SK-N-SH (cell line): ENCODE measurements around the gene ABHD17B. TPM values are rescaled to one million over a fixed set of nuclear protein-coding genes. Genes with fewer than 3 reads are reported as not detected.

Source experiments
- CTCF ChIA-PET: fragments of 300-600, 350-600 bp; formaldehyde crosslinking; extraction: SDS; loops from one replicate; lab custom pipeline; 2021; lab: Yijun Ruan, JAX
- POLR2A ChIA-PET: fragments of 350-600 bp; sonication (Branson Sonifier 250); formaldehyde crosslinking; extraction: SDS; loops from one replicate; lab custom pipeline; 2020; ENCODE audit warnings: antibody characterized with exemption, inconsistent platforms; lab: Yijun Ruan, JAX
- DNase-seq: peaks from one replicate; pipeline ENCODE4 v3.0.0; 2012
- H2AFZ ChIP-seq: fragments of 200-600 bp; sonication (generic); 2 replicates; pipeline ENCODE4 v1.8.1; 2016; ENCODE audit warnings: antibody characterized with exemption, mild to moderate bottlenecking, low read depth
- H3F3A ChIP-seq: fragments of 200-600 bp; sonication (generic); replicated peaks from 2 replicates; pipeline ENCODE3; 2016; ENCODE audit warnings: antibody characterized with exemption, mild to moderate bottlenecking; ENCODE audit not compliant: insufficient read depth
- H3K27ac ChIP-seq, 2 experiments: fragments of 200-500 bp in 1 of 2; fragments of 200-600 bp in 1 of 2; sonication (Bioruptor generic) in 1 of 2; sonication (generic), shearing (Covaris generic) in 1 of 2; 2 replicates each; pipeline versions ENCODE4 v1.5.1 to v1.6.1; 2014 to 2016; ENCODE audit warnings: low read depth in 2 of 2, inconsistent platforms in 1 of 2, low read length in 1 of 2, mild to moderate bottlenecking in 1 of 2, mixed read lengths in 1 of 2
- H3K27me3 ChIP-seq: fragments of 200-600 bp; sonication (generic), shearing (Covaris generic); 2 replicates; pipeline ENCODE4 v1.6.1; 2016; ENCODE audit warnings: mixed run types; ENCODE audit not compliant: insufficient read depth
- H3K36me3 ChIP-seq, 2 experiments: fragments of 200-500 bp in 1 of 2; fragments of 200-600 bp in 1 of 2; sonication (Bioruptor generic) in 1 of 2; sonication (generic) in 1 of 2; replicated peaks in 1 of 2; 2 replicates each; pipeline versions ENCODE3 to v1.5.1; 2014 to 2016; ENCODE audit warnings: low read length in 1 of 2, mild to moderate bottlenecking in 1 of 2; ENCODE audit not compliant: insufficient read depth in 2 of 2, control insufficient read depth in 1 of 2
- H3K4me1 ChIP-seq, 2 experiments: fragments of 200-500 bp in 1 of 2; fragments of 200-600 bp in 1 of 2; sonication (Bioruptor generic) in 1 of 2; sonication (generic), shearing (Covaris generic) in 1 of 2; 2 replicates each; pipeline versions ENCODE4 v1.5.1 to v1.6.1; 2014 to 2016; ENCODE audit warnings: low read depth in 1 of 2, low read length in 1 of 2, mixed run types in 1 of 2; ENCODE audit not compliant: insufficient read depth in 2 of 2, control insufficient read depth in 1 of 2
- H3K4me2 ChIP-seq: fragments of 200-600 bp; sonication (generic), shearing (Covaris generic); 2 replicates; pipeline ENCODE4 v1.6.1; 2017; ENCODE audit warnings: mixed run types
- H3K4me3 ChIP-seq, 2 experiments: fragments of 200-500 bp in 1 of 2; fragments of 200-600 bp in 1 of 2; sonication (Bioruptor generic) in 1 of 2; sonication (generic), shearing (Covaris generic) in 1 of 2; 2 replicates each; pipeline versions ENCODE4 v1.5.1 to v1.8.1; 2014 to 2016; ENCODE audit warnings: low read depth in 2 of 2, inconsistent platforms in 1 of 2, low read length in 1 of 2, mild to moderate bottlenecking in 1 of 2, mixed read lengths in 1 of 2, moderate library complexity in 1 of 2
- H3K79me2 ChIP-seq: fragments of 200-600 bp; sonication (generic); 2 replicates; pipeline ENCODE4 v1.8.1; 2017; ENCODE audit warnings: mild to moderate bottlenecking; ENCODE audit not compliant: insufficient read depth
- H3K9ac ChIP-seq: fragments of 200-600 bp; sonication (generic); 2 replicates; pipeline ENCODE4 v1.6.1; 2017; ENCODE audit warnings: mixed run types
- H3K9me2 ChIP-seq: fragments of 200-600 bp; sonication (generic); 2 replicates; pipeline ENCODE4 v1.6.1; 2017; ENCODE audit warnings: mixed run types
- H3K9me3 ChIP-seq: fragments of 200-600 bp; sonication (generic); 2 replicates; pipeline ENCODE4 v1.6.1; 2017; ENCODE audit warnings: mixed run types, mild to moderate bottlenecking, moderate library complexity
- H4K20me1 ChIP-seq: fragments of 200-600 bp; sonication (generic); 2 replicates; pipeline ENCODE4 v1.6.1; 2017; ENCODE audit warnings: mild to moderate bottlenecking, mixed run types; ENCODE audit not compliant: insufficient read depth
- CHD2 ChIP-seq: fragments of 150-350 bp; IDR thresholded peaks from 2 replicates; pipeline ENCODE4 v1.6.1; 2018; ENCODE audit warnings: low read length; ENCODE audit not compliant: partially characterized antibody
- ELF1 ChIP-seq: IDR thresholded peaks from 2 replicates; pipeline ENCODE4 v1.4.0; 2012
- EZH2phosphoT487 ChIP-seq: fragments of 200-600 bp; sonication (generic); IDR thresholded peaks from 2 replicates; pipeline ENCODE4 v1.6.1; 2017; ENCODE audit warnings: low read depth, mixed run types, mild to moderate bottlenecking, antibody characterized with exemption, moderate library complexity, borderline replicate concordance
- FOSL2 ChIP-seq: IDR thresholded peaks from 2 replicates; pipeline ENCODE4 v1.4.0; 2012; ENCODE audit warnings: low read depth, mild to moderate bottlenecking, moderate library complexity, borderline replicate concordance
- GATA2 ChIP-seq: sonication (generic); formaldehyde crosslinking; IDR thresholded peaks from 2 replicates; pipeline ENCODE4 v1.5.0; 2020; ENCODE audit warnings: mild to moderate bottlenecking, missing genetic modification reagents
- IRF3 ChIP-seq: fragments of 150-350 bp; IDR thresholded peaks from 2 replicates; pipeline ENCODE4 v1.6.1; 2016; ENCODE audit warnings: mild to moderate bottlenecking, low read depth, low read length
- JUND ChIP-seq: IDR thresholded peaks from 2 replicates; pipeline ENCODE4 v1.4.0; 2012
- MAX ChIP-seq: IDR thresholded peaks from 2 replicates; pipeline ENCODE4 v1.4.0; 2012; ENCODE audit warnings: low read depth
- MEF2A ChIP-seq: IDR thresholded peaks from 2 replicates; pipeline ENCODE4 v1.4.0; 2012; ENCODE audit warnings: low read depth, borderline replicate concordance
- MXI1 ChIP-seq: IDR thresholded peaks from 2 replicates; pipeline ENCODE4 v1.6.1; 2012; ENCODE audit warnings: mild to moderate bottlenecking, low read depth, low read length, improper control_type of control experiment
- PBX3 ChIP-seq: IDR thresholded peaks from 2 replicates; pipeline ENCODE4; 2012
- RCOR1 ChIP-seq: fragments of 150-350 bp; IDR thresholded peaks from 2 replicates; pipeline ENCODE4 v1.6.1; 2017; ENCODE audit warnings: antibody characterized with exemption, low read length
- RFX5 ChIP-seq: IDR thresholded peaks from 2 replicates; pipeline ENCODE4 v1.6.1; 2012; ENCODE audit warnings: mild to moderate bottlenecking, improper control_type of control experiment, low read length
- SIN3A ChIP-seq: IDR thresholded peaks from 2 replicates; pipeline ENCODE4 v1.6.1; 2012; ENCODE audit warnings: low read depth, mild to moderate bottlenecking, low read length, moderate library complexity, borderline replicate concordance
- SMC3 ChIP-seq: IDR thresholded peaks from 2 replicates; pipeline ENCODE4 v1.6.1; 2012; ENCODE audit warnings: low read depth, low read length, improper control_type of control experiment
- TAF1 ChIP-seq: IDR thresholded peaks from 2 replicates; pipeline ENCODE4 v1.6.1; 2012; ENCODE audit warnings: low read depth, mild to moderate bottlenecking, low read length, moderate library complexity, borderline replicate concordance
- USF1 ChIP-seq: IDR thresholded peaks from 2 replicates; pipeline ENCODE4 v1.4.0; 2012; ENCODE audit warnings: low read depth, borderline replicate concordance
- ZBTB33 ChIP-seq: IDR thresholded peaks from 2 replicates; pipeline ENCODE4 v1.4.0; 2012; ENCODE audit warnings: low read depth, borderline replicate concordance
- WGBS: methylation state at CpG from one replicate; pipeline ENCODE4 v1.1.6; 2017; ENCODE audit warnings: low lambda C conversion rate; 5-methylcytosine and 5-hydroxymethylcytosine counted together
- polyA plus RNA-seq, 3 experiments: library from polyadenylated mRNA; depleted of rRNA; stranded (reverse); fragments of >200 nt; gene quantifications; 2 replicates each; pipeline ENCODE4 v1.2.3, GENCODE V29; 2012
- TF ChIP-seq, protein P1 (sequence below): fragments of 200-600 bp; sonication (generic); IDR thresholded peaks from 2 replicates; pipeline ENCODE4 v1.6.1; 2017; ENCODE audit warnings: antibody characterized with exemption, mild to moderate bottlenecking, moderate library complexity

The ABHD17B gene
- polyA plus RNA-seq, 1 of the 3 experiments (the other 2 are of a cell fraction): 7.3 TPM

GRCh38 chr9:71928376-71928775, 17.4 kb upstream of the ABHD17B start:
- H3K27me3 ChIP-seq: no peaks in the 10 kb centered on the region
- TF ChIP-seq CHD2 (no peak), PBX3 (no peak), MEF2A (no peak), EZH2phosphoT487 (no peak), GATA2 (CRISPR knock-in tag) (no peak), USF1 (no peak), JUND (no peak), ELF1 (no peak), SMC3 (no peak), MAX (no peak), RFX5 (no peak), ZBTB33 (no peak)
- TF ChIP-seq, all 33 proteins: peak for 0
- DNase-seq: no peak
- ChIA-PET CTCF (no interaction called here), POLR2A (no interaction called here)
- Histone ChIP-seq H3K36me3 (peaks cover 0 to 8% of the 10 kb centered on the region in 2 experiments), H3K4me3 (no peak overlapping the region), H3F3A (peaks cover 3% of the 10 kb centered on the region), H4K20me1 (0 out of 2 replicates have a peak, but pooled peaks cover 2% of the 10 kb centered on the region), H2AFZ (no peak overlapping the region), H3K9me2 (no peaks in the 10 kb centered on the region), H3K9ac (no peak overlapping the region), H3K9me3 (no peaks in the 10 kb centered on the region), H3K4me1 (no peaks in the 10 kb centered on the region), H3K27ac (0 out of 4 replicates have a peak overlapping the region, but pooled peaks of 1 of the 2 experiments have one; percentile 14), H3K79me2 (peaks cover 55% of the 10 kb centered on the region; the same call in 1 of the 2 replicates), H3K4me2 (no peak overlapping the region)
- WGBS: 100% methylated on average over 1 of the region's 1 CpG

DNA sequence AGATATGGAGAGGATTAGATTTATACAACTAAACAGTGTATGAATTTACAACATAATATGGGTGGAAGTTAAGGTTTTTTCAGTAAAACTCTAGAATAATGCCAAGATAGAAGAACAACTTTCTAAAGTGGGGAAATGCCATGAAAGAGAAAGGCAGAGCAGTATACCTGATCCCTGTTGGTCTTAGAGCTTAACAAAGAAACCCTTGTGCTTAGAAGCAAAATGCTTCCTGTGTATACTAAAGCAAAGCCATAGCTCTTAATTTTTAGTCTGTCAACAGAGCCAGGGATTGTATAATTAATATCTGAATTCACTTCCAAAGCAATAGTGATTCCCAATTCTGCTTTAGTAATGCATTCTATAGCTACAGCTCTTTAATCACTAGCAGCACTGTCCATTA, 14.8 kb upstream of the ABHD17B start:
- ChIA-PET POLR2A (no interaction called here), CTCF (no interaction called here)
- Histone ChIP-seq H3K27ac (no peak overlapping the region), H3F3A (peaks cover 3% of the 10 kb centered on the region), H2AFZ (no peak overlapping the region), H3K4me3 (no peak overlapping the region), H3K79me2 (peaks cover 68% of the 10 kb centered on the region), H3K4me1 (no peaks in the 10 kb centered on the region), H3K9me2 (no peaks in the 10 kb centered on the region), H3K4me2 (no peak overlapping the region), H3K27me3 (no peaks in the 10 kb centered on the region), H4K20me1 (0 out of 2 replicates have a peak, but pooled peaks cover 2% of the 10 kb centered on the region), H3K36me3 (peaks cover 0 to 8% of the 10 kb centered on the region in 2 experiments), H3K9ac (no peak overlapping the region), H3K9me3 (no peaks in the 10 kb centered on the region)
- no peak for DNase-seq
- TF ChIP-seq IRF3 (no peak), TAF1 (no peak), FOSL2 (no peak), GATA2 (CRISPR knock-in tag) (no peak), MXI1 (no peak), EZH2phosphoT487 (no peak), SIN3A (no peak), MAX (no peak), PBX3 (no peak), RCOR1 (no peak), SMC3 (no peak)
- TF ChIP-seq, protein P1, sequence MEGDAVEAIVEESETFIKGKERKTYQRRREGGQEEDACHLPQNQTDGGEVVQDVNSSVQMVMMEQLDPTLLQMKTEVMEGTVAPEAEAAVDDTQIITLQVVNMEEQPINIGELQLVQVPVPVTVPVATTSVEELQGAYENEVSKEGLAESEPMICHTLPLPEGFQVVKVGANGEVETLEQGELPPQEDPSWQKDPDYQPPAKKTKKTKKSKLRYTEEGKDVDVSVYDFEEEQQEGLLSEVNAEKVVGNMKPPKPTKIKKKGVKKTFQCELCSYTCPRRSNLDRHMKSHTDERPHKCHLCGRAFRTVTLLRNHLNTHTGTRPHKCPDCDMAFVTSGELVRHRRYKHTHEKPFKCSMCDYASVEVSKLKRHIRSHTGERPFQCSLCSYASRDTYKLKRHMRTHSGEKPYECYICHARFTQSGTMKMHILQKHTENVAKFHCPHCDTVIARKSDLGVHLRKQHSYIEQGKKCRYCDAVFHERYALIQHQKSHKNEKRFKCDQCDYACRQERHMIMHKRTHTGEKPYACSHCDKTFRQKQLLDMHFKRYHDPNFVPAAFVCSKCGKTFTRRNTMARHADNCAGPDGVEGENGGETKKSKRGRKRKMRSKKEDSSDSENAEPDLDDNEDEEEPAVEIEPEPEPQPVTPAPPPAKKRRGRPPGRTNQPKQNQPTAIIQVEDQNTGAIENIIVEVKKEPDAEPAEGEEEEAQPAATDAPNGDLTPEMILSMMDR: no peak
